MCF 10A (cell line): Measurements from ENCODE around the gene TEX11. TPM values are rescaled to one million over a fixed set of nuclear protein-coding genes. Genes with fewer than 3 reads are reported as not detected.

Experiments used
- BruUV-seq: library from RNA; stranded (reverse); fragments of 400-500 nt; replicated peaks from 2 replicates; lab custom pipeline; 2021; lab: Mats Ljungman, UMichigan
- CTCF ChIA-PET: fragments of 300-600 bp; sonication (Branson Sonifier 250); formaldehyde crosslinking; extraction: SDS; loops from one replicate; lab custom pipeline; 2021; ENCODE audit warnings: antibody characterized with exemption, inconsistent platforms; lab: Yijun Ruan, JAX
- POLR2A ChIA-PET: fragments of 300-600, 350-650 bp; sonication (Branson Sonifier 250); formaldehyde crosslinking; extraction: SDS; loops from one replicate; lab custom pipeline; 2020; ENCODE audit warnings: antibody characterized with exemption, inconsistent platforms; lab: Yijun Ruan, JAX
- DNase-seq: peaks from one replicate; pipeline ENCODE4 v3.0.0-alpha.2; 2018; ENCODE audit not compliant: unreplicated experiment
- H3K27ac Mint-ChIP-seq: one replicate; pipeline ENCODE4 v1.8.0; 2022; ENCODE audit warnings: mild to moderate bottlenecking, low read depth, mixed read lengths; ENCODE audit not compliant: unreplicated experiment
- H3K27me3 Mint-ChIP-seq: one replicate; pipeline ENCODE4 v1.8.0; 2022; ENCODE audit warnings: mixed read lengths; ENCODE audit not compliant: insufficient read depth, unreplicated experiment
- H3K36me3 Mint-ChIP-seq: one replicate; pipeline ENCODE4 v1.8.0; 2022; ENCODE audit warnings: mild to moderate bottlenecking, moderate library complexity, mixed read lengths; ENCODE audit not compliant: insufficient read depth, unreplicated experiment
- H3K4me1 Mint-ChIP-seq: one replicate; pipeline ENCODE4 v1.8.0; 2022; ENCODE audit warnings: mixed read lengths; ENCODE audit not compliant: insufficient read depth, unreplicated experiment
- H3K4me3 Mint-ChIP-seq: one replicate; pipeline ENCODE4 v1.8.0; 2022; ENCODE audit warnings: mild to moderate bottlenecking, moderate library complexity, mixed read lengths; ENCODE audit not compliant: unreplicated experiment
- H3K9me3 Mint-ChIP-seq: one replicate; pipeline ENCODE4 v1.8.0; 2022; ENCODE audit warnings: mixed read lengths; ENCODE audit not compliant: unreplicated experiment
- intact Hi-C: fragments of 100-400 bp; cut with micrococcal nuclease; formaldehyde crosslinking; loops from 2 replicates; pipeline ENCODE4 v1.14.1; 2022
- total RNA-seq: library from RNA; stranded (reverse); gene quantifications from 2 replicates; pipeline ENCODE4 v1.2.3, GENCODE V29; 2022
- TF ChIP-seq, protein P1 (sequence below): fragments of 200-600 bp; IDR thresholded peaks from one replicate; pipeline ENCODE4 v1.8.0; 2022; ENCODE audit warnings: antibody characterized with exemption, mild to moderate bottlenecking; ENCODE audit not compliant: unreplicated experiment

The TEX11 gene
- total RNA-seq, 1 experiment from 2014 or later = not detected

DNA sequence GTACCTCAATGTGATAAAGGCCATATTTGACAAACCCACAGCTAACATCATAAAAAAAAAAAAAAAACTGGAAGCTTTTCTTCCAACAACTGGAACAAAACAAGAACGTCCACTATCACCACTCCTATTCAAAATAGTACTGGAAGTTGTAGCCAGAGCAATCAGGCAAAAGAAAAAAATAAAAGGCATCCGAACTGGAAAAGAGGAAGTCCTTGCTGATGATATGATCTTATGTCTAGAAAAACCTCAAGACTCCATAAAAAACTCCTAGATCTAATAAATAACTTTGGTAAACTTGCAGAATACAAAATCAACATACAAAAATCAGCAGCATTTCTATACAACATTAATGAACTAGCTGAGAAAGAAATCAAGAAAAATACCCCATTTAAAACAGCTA is 134.3 kb downstream of the TEX11 start:
- CTCF ChIA-PET = interaction anchor here (0.6 to 1.1 kb wide), 3 partner anchors 121 to 405 kb away, joined by 3 to 4 read pairs (median 3); no protein-coding TSS in a partner anchor
- intact Hi-C loops = no loop called here
- Mint-ChIP-seq H3K27ac (no peak overlapping the region), H3K9me3 (no peaks in the 10 kb centered on the region), H3K36me3 (no peaks in the 10 kb centered on the region), H3K4me1 (no peaks in the 10 kb centered on the region), H3K4me3 (no peak overlapping the region), H3K27me3 (peaks cover 48% of the 10 kb centered on the region)
- POLR2A ChIA-PET = interaction anchor here (0.6 kb wide), 1 partner anchor 160 kb away, joined by 3 read pairs; no protein-coding TSS in a partner anchor
- no peak for DNase-seq
- no TSS peak for BruUV-seq
- TF ChIP-seq, protein P1, sequence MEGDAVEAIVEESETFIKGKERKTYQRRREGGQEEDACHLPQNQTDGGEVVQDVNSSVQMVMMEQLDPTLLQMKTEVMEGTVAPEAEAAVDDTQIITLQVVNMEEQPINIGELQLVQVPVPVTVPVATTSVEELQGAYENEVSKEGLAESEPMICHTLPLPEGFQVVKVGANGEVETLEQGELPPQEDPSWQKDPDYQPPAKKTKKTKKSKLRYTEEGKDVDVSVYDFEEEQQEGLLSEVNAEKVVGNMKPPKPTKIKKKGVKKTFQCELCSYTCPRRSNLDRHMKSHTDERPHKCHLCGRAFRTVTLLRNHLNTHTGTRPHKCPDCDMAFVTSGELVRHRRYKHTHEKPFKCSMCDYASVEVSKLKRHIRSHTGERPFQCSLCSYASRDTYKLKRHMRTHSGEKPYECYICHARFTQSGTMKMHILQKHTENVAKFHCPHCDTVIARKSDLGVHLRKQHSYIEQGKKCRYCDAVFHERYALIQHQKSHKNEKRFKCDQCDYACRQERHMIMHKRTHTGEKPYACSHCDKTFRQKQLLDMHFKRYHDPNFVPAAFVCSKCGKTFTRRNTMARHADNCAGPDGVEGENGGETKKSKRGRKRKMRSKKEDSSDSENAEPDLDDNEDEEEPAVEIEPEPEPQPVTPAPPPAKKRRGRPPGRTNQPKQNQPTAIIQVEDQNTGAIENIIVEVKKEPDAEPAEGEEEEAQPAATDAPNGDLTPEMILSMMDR = no peak

DNA sequence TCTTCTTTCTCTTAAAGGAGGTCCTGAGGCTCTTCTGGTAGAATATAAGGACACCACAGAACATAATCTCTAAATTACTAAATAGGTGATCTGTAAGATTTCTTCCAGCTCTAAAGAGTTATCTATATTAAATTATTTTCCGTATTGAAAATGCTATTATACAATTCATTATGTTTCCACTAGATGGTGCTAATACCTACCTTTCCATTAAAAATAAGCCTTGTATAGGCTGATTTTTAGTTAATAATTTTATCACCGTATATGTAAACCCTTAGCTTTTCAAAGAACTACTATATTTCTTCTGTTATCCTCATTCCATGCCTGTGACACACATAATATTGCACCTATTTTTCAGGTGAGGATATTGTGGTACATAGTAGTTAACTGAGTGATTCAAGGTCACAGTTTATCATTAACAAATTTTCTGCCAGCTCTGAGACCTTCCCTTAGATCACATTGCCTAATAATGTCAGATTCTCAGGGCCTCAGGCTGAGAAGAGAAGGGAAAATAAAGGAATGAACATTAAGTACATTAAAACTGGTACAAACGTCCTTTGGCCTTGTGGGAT is 138.8 kb downstream of the TEX11 start:
- intact Hi-C loops = loop anchor here (1.0 kb wide), 2 partner anchors 191 to 410 kb away; no protein-coding TSS in a partner anchor
- Mint-ChIP-seq H3K9me3 (no peaks in the 10 kb centered on the region), H3K36me3 (no peaks in the 10 kb centered on the region), H3K27ac (no peak overlapping the region), H3K4me3 (no peak overlapping the region), H3K27me3 (peaks cover 58% of the 10 kb centered on the region), H3K4me1 (no peaks in the 10 kb centered on the region)
- TF ChIP-seq, protein P1 = peak; percentile 47
- ChIA-PET CTCF (interaction anchor here (0.6 to 2.0 kb wide), 21 partner anchors 9 to 679 kb away, joined by 3 to 23 read pairs (median 3); no protein-coding TSS in a partner anchor), POLR2A (interaction anchor here (1.1 to 1.2 kb wide), 2 partner anchors 10 to 190 kb away, joined by 3 to 6 read pairs; no protein-coding TSS in a partner anchor)
- BruUV-seq = no TSS peak
- DNase-seq = peak; percentile 16

DNA sequence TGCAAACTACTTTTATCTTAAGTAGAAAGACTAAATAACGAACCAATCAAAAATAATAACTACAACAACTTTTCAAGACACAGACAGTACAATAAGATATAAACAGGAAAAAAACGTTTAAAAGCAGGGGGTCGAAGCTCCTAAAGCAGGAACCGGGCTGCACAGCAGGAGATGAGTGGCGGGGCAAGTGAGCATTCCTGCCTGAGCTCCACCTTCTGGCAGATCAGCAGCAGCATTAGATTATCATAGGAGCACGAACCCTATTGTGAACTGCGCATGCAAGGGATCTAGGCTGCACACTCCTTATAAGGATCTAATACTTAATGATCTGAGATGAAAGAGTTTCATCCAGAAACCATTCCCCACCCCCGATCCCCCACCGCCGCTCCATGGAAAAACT is 146.2 kb downstream of the TEX11 start:
- Mint-ChIP-seq H3K27me3 (peaks cover 100% of the 10 kb centered on the region), H3K36me3 (peaks cover 6% of the 10 kb centered on the region), H3K9me3 (no peaks in the 10 kb centered on the region), H3K27ac (no peak overlapping the region), H3K4me1 (no peaks in the 10 kb centered on the region), H3K4me3 (no peak overlapping the region)
- CTCF ChIA-PET = no interaction called here
- intact Hi-C loops = no loop called here
- TF ChIP-seq, protein P1 = no peak
- DNase-seq = no peak
- BruUV-seq = no TSS peak
- POLR2A ChIA-PET = interaction anchor here (0.6 kb wide), 1 partner anchor 369 kb away, joined by 3 read pairs; no protein-coding TSS in a partner anchor

DNA sequence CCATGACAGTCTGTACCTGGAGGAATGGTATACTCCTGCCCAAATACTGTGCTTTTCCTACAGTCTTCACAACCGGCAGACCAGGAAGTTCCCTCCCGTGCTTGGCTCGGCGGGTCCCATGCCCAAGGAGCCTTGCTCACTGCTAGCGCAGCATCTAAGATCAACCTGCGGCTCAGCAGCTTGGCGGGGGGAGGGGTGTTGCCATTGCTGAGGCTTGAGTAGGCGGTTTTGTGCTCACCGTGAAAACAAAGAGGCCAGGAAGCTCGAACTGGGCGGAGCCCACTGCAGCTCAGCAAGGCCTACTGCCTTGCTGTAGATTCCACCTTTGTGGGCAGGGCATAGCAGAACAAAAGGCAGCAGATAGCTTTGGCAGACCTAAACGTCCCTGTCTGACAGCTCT is 152.7 kb downstream of the TEX11 start:
- TF ChIP-seq, protein P1 = no peak
- DNase-seq = no peak
- H3K9me3 Mint-ChIP-seq = no peaks in the 10 kb centered on the region
- intact Hi-C loops = no loop called here
- ChIA-PET CTCF (interaction anchor here (1.4 kb wide), 1 partner anchor 14 kb away, joined by 7 read pairs; no protein-coding TSS in a partner anchor), POLR2A (no interaction called here)
- no peak overlapping the region for H3K27ac Mint-ChIP-seq
- BruUV-seq = no TSS peak
- H3K27me3 Mint-ChIP-seq = peaks cover 73% of the 10 kb centered on the region
- H3K36me3 Mint-ChIP-seq = peaks cover 6% of the 10 kb centered on the region
- no peak overlapping the region for H3K4me3 Mint-ChIP-seq
- H3K4me1 Mint-ChIP-seq = no peaks in the 10 kb centered on the region
